ENCODE data around the gene SAC3D1. TPM values are rescaled to one million over a fixed set of nuclear protein-coding genes. Genes with fewer than 3 reads are reported as not detected.

SAC3D1 gene
- total RNA-seq, 2 donors from 2014 or later = 25.0 to 29.4 TPM

DNA sequence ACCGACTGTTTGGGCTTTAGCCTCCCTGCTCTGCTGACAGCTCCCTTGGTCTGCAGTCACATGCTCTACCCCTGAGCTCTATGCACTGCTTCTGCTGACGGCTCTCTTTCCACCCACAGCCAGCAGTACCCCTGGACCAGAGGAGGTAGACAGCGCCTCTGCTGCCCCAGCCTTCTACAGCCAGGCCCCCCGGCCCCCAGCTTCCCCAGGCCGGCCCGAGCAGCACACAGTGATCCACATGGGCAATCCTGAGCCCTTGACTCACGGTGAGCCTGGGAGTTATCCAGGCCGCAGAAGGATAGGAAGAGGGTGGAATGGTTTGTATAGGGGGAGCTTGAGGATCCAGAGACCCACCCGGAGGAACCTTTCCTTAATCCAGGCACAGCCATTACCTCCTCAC lies 45.8 kb downstream of the SAC3D1 start:
- no peak overlapping the region for H3K4me3 ChIP-seq
- H3K27me3 ChIP-seq (replicated peaks; ENCODE audit: insufficient read depth) = no peaks in the 10 kb centered on the region
- peaks cover 5% of the 10 kb centered on the region for H3K4me1 ChIP-seq (replicated peaks)
- TF ChIP-seq POLR2A (IDR thresholded peaks at IDR 0.05) (no peak), POLR2AphosphoS5 (IDR thresholded peaks at IDR 0.05) (no peak)
- TF ChIP-seq, protein P1, sequence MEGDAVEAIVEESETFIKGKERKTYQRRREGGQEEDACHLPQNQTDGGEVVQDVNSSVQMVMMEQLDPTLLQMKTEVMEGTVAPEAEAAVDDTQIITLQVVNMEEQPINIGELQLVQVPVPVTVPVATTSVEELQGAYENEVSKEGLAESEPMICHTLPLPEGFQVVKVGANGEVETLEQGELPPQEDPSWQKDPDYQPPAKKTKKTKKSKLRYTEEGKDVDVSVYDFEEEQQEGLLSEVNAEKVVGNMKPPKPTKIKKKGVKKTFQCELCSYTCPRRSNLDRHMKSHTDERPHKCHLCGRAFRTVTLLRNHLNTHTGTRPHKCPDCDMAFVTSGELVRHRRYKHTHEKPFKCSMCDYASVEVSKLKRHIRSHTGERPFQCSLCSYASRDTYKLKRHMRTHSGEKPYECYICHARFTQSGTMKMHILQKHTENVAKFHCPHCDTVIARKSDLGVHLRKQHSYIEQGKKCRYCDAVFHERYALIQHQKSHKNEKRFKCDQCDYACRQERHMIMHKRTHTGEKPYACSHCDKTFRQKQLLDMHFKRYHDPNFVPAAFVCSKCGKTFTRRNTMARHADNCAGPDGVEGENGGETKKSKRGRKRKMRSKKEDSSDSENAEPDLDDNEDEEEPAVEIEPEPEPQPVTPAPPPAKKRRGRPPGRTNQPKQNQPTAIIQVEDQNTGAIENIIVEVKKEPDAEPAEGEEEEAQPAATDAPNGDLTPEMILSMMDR (IDR thresholded peaks at IDR 0.05) = no peak
- DNase-seq (ENCODE audit: low spot score) = no peak
- 92% methylated on average over 9 of the region's 9 CpGs for WGBS
- intact Hi-C loops (cut with DNase I) = no loop called here
- no peaks in the 10 kb centered on the region for H3K9me3 ChIP-seq
- peaks cover 0 to 5% of the 10 kb centered on the region in 2 donors for H3K36me3 ChIP-seq
- H3K27ac ChIP-seq = no peak overlapping the region

DNA sequence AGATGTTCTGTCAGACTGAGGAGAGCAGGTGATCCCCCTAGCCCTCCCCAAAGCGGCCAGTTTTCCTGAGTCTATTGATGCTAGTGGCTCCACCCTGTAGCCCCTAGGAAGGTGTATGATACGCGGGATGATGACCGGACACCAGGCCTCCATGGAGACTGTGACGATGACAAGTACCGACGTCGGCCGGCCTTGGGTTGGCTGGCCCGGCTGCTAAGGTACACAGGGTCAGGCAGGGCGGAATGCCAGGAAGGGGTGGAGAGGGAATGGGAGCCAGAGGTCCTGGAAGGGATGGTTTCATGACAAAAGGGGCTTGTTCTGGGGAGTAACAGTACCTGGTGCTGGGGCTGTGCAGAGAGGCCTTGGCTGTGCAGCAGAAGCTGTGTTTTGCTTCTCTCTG lies 46.2 kb downstream of the SAC3D1 start:
- TF ChIP-seq POLR2A (IDR thresholded peaks at IDR 0.05) = no peak
- WGBS = 91% methylated on average over 11 of the region's 11 CpGs
- Histone ChIP-seq H3K4me3 (no peak overlapping the region), H3K4me1 (replicated peaks) (peaks cover 5% of the 10 kb centered on the region), H3K9me3 (no peaks in the 10 kb centered on the region), H3K27me3 (replicated peaks; ENCODE audit: insufficient read depth) (no peaks in the 10 kb centered on the region), H3K36me3 (peaks cover 0 to 5% of the 10 kb centered on the region in 2 donors), H3K27ac (no peak overlapping the region)
- no peak for DNase-seq (ENCODE audit: low spot score)
- intact Hi-C loops (cut with DNase I) = no loop called here

DNA sequence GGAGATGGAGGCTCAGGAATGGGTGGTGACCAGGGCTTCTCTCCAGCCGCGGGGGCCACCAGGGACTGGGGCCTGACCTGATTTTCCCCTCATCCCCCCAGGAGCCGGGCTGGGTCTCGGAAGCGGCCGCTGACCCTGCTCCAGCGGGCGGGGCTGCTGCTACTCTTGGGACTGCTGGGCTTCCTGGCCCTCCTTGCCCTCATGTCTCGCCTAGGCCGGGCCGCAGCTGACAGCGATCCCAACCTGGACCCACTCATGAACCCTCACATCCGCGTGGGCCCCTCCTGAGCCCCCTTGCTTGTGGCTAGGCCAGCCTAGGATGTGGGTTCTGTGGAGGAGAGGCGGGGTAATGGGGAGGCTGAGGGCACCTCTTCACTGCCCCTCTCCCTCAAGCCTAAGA lies 46.8 kb downstream of the SAC3D1 start:
- H3K9me3 ChIP-seq = no peaks in the 10 kb centered on the region
- H3K4me1 ChIP-seq (replicated peaks) = peaks cover 5% of the 10 kb centered on the region
- DNase-seq (ENCODE audit: low spot score) = no peak
- 96% methylated on average over 15 of the region's 15 CpGs for WGBS
- no peak overlapping the region for H3K27ac ChIP-seq
- H3K27me3 ChIP-seq (replicated peaks; ENCODE audit: insufficient read depth) = no peaks in the 10 kb centered on the region
- peaks cover 0 to 5% of the 10 kb centered on the region in 2 donors for H3K36me3 ChIP-seq
- no peak overlapping the region for H3K4me3 ChIP-seq
- TF ChIP-seq, protein P1 (IDR thresholded peaks at IDR 0.05) = no peak
- TF ChIP-seq POLR2A (IDR thresholded peaks at IDR 0.05) = no peak
- intact Hi-C loops (cut with DNase I) = no loop called here

DNA sequence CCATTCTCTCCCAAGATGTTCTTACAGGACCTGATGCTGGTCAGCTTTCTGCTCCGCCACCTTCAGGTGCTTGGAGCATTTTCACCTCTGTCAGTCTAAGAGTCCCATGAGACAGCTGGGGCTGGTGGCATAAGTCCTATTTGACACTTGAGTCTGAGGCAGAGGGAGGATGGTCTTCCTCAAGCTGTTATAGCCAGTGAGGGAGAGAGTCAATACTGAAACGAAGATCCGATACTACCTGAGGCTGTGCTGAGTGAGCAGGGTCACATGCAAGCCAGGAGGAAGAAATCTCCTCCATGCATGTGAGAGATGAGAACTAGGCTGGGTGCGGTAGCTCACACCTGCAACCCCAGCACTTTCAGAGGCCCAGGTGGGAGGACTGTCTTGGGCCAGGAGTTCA lies 48.6 kb downstream of the SAC3D1 start:
- Histone ChIP-seq H3K27ac (no peak overlapping the region), H3K27me3 (replicated peaks; ENCODE audit: insufficient read depth) (no peaks in the 10 kb centered on the region), H3K4me3 (no peak overlapping the region), H3K9me3 (no peaks in the 10 kb centered on the region), H3K36me3 (peaks cover 0 to 5% of the 10 kb centered on the region in 2 donors), H3K4me1 (replicated peaks) (peaks cover 5% of the 10 kb centered on the region)
- no peak for DNase-seq (ENCODE audit: low spot score)
- WGBS = 88% methylated on average over 4 of the region's 4 CpGs
- intact Hi-C loops (cut with DNase I) = no loop called here
- TF ChIP-seq POLR2A (IDR thresholded peaks at IDR 0.05) = no peak
- no peak for TF ChIP-seq POLR2AphosphoS5 (IDR thresholded peaks at IDR 0.05)
- TF ChIP-seq, protein P1 (IDR thresholded peaks at IDR 0.05) = no peak

DNA sequence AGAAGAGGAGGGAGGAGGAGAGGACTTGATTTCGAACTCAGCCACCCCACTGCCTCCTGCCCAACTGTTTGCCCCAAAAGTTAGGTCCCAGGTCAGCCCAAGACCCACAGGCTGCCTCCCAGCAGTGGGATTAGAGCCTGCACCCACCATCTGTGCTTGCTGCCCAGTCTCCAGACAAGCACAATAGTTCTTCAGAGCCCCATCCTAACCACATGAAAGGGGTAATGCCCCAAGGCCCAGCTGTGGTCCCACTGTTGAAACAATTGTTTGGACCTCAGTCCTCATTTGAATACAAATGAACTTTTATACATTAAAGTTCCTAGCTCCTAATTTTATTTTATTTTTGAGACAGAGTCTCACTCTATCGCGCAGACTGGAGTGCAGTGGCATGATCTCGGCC lies 49.6 kb downstream of the SAC3D1 start:
- H3K27ac ChIP-seq = no peak overlapping the region
- DNase-seq (ENCODE audit: low spot score) = no peak
- H3K4me3 ChIP-seq = no peak overlapping the region
- H3K27me3 ChIP-seq (replicated peaks; ENCODE audit: insufficient read depth) = no peaks in the 10 kb centered on the region
- no peaks in the 10 kb centered on the region for H3K4me1 ChIP-seq (replicated peaks)
- intact Hi-C loops (cut with DNase I) = no loop called here
- 91% methylated on average over 4 of the region's 4 CpGs for WGBS
- TF ChIP-seq, protein P1 (IDR thresholded peaks at IDR 0.05) = no peak
- TF ChIP-seq POLR2AphosphoS5 (IDR thresholded peaks at IDR 0.05) = no peak
- no peak for TF ChIP-seq POLR2A (IDR thresholded peaks at IDR 0.05)
- H3K36me3 ChIP-seq = peaks cover 0 to 5% of the 10 kb centered on the region in 2 donors
- H3K9me3 ChIP-seq = no peaks in the 10 kb centered on the region

Small RNA genes lying within 50 kb of the gene (microRNA-seq; reads per million reads assigned to microRNA genes)
- not detected for gene MIR6879

Small RNA genes lying within 50 kb of the gene (small RNA-seq; reads per million reads assigned to genes)
- 0.09 to 0.20 reads per million in 2 donors for gene MIR6879
- 0 reads per million in 2 donors for gene SNX15

Other genes with a start within 250 kb of the SAC3D1 start
- gene MAP4K2, start 238.0 kb upstream of the SAC3D1 start, total RNA-seq = 10 to 100 TPM; 10.7 to 35.8 TPM
- 10 to 100 TPM; 27.9 to 45.5 TPM for gene MEN1, start 230.7 kb upstream of the SAC3D1 start, total RNA-seq
- 10 to 100 TPM; 17.2 to 24.0 TPM for gene CDC42BPG, start 196.6 kb upstream of the SAC3D1 start, total RNA-seq
- 100 to 1,000 TPM in 1 of 2 donors, 10 to 100 TPM in 1; 38.8 to 104 TPM for gene EHD1, start 162.6 kb upstream of the SAC3D1 start, total RNA-seq
- 10 to 100 TPM; 38.4 to 66.1 TPM for gene ATG2A, start 124.0 kb upstream of the SAC3D1 start, total RNA-seq
- gene PPP2R5B, start 116.5 kb upstream of the SAC3D1 start, total RNA-seq = 10 to 100 TPM; 14.1 to 32.6 TPM
- not detected for gene GPHA2, start 105.3 kb upstream of the SAC3D1 start, total RNA-seq
- gene MAJIN, start 69.1 kb upstream of the SAC3D1 start, total RNA-seq = 1 to 10 TPM in 1 of 2 donors, not detected in 1; 7.4 TPM
- 1 to 10 TPM; 1.5 TPM for gene BATF2, start 44.2 kb upstream of the SAC3D1 start, total RNA-seq
- gene ARL2, start 27.1 kb upstream of the SAC3D1 start, total RNA-seq = 100 to 1,000 TPM in 1 of 2 donors, 10 to 100 TPM in 1; 86.5 to 135 TPM
- gene SNX15, start 13.8 kb upstream of the SAC3D1 start, total RNA-seq = 10 to 100 TPM; 23.4 to 25.2 TPM
- gene NAALADL1, start 17.3 kb downstream of the SAC3D1 start, total RNA-seq = 10 to 100 TPM in 1 of 2 donors, 1 to 10 TPM in 1; 8.5 to 15.6 TPM
- gene CDCA5, start 42.8 kb downstream of the SAC3D1 start, total RNA-seq = 10 to 100 TPM in 1 of 2 donors, 1 to 10 TPM in 1; 2.3 to 17.8 TPM
- gene ZFPL1, start 43.0 kb downstream of the SAC3D1 start, total RNA-seq = 10 to 100 TPM; 61.6 to 62.6 TPM
- 100 to 1,000 TPM; 323 to 542 TPM for gene VPS51, start 55.0 kb downstream of the SAC3D1 start, total RNA-seq
- gene TM7SF2, start 70.7 kb downstream of the SAC3D1 start, total RNA-seq = 100 to 1,000 TPM in 1 of 2 donors, 10 to 100 TPM in 1; 73.9 to 185 TPM
- gene ZNHIT2, start 76.5 kb downstream of the SAC3D1 start, total RNA-seq = 10 to 100 TPM; 32.7 to 37.8 TPM
- 100 to 1,000 TPM; 654 to 691 TPM for gene FAU, start 80.9 kb downstream of the SAC3D1 start, total RNA-seq
- gene MRPL49, start 81.1 kb downstream of the SAC3D1 start, total RNA-seq = 100 to 1,000 TPM in 1 of 2 donors, 10 to 100 TPM in 1; 99.9 to 113 TPM
- gene SYVN1, start 93.3 kb downstream of the SAC3D1 start, total RNA-seq = 100 to 1,000 TPM in 1 of 2 donors, 10 to 100 TPM in 1; 89.7 to 108 TPM
- gene SPDYC, start 129.0 kb downstream of the SAC3D1 start, total RNA-seq = not detected
- gene CAPN1, start 140.7 kb downstream of the SAC3D1 start, total RNA-seq = 100 to 1,000 TPM; 215 to 374 TPM
- gene POLA2, start 220.8 kb downstream of the SAC3D1 start, total RNA-seq = 10 to 100 TPM; 21.6 to 25.9 TPM

All from prostate gland (tissue), 2 donors.